Right lobe of liver (tissue), 4 donors: Measurements from ENCODE around the gene RGS6.

ENCODE experiments used
- CTCF ChIP-seq, 4 donors: fragments of 200-600 bp in 3 of 4; fragments of 450-650 bp in 1 of 4; IDR thresholded peaks; one replicate each; pipeline versions ENCODE4 v1.5.1 to v1.8.0; 2016 to 2022; ENCODE audit warnings: antibody characterized with exemption in 4 of 4, mild to moderate bottlenecking in 2 of 4
- POLR2A ChIP-seq: fragments of 450-650 bp; IDR thresholded peaks from one replicate; pipeline ENCODE4 v1.6.1; 2017; ENCODE audit warnings: antibody characterized with exemption, mild to moderate bottlenecking
- donor health status: DM: no; HTN: no; CAD: no.
- donor health status: DM: no; HTN: no; CAD: no.
- donor health status: DM: no; HTN: yes; CAD: no.

GRCh38 chr14:71952381-71953363 lies 20.4 kb downstream of the RGS6 start:
- TF ChIP-seq CTCF (IDR thresholded peaks at IDR 0.05), result no peak
- no peak for TF ChIP-seq POLR2A
